Right ventricle myocardium superior (tissue), 1 donor: ENCODE data around the gene CDC27. TPM values are rescaled to one million over a fixed set of nuclear protein-coding genes. Genes with fewer than 3 reads are reported as not detected.
"Not testable (repeated sequence)": the region's sequence is repeated elsewhere in the genome, so short reads cannot be mapped to it uniquely, and the experiment has no call there.

Experiments used
- ATAC-seq: fragments of 200-7000 bp; cut with Tn5 transposase; one replicate; pipeline ENCODE4 v1.9.1; 2020; ENCODE audit warnings: mild to moderate bottlenecking; ENCODE audit not compliant: poor library complexity
- DNase-seq: peaks from one replicate; pipeline ENCODE4 v3.0.0-alpha.2; 2020
- intact Hi-C: fragments of 100-400 bp; cut with DNase I; formaldehyde crosslinking; loops from one replicate; pipeline ENCODE4 v1.11.2; 2022
- long read RNA-seq: library from polyadenylated mRNA; unstranded; transcript quantifications from one replicate; pipeline ENCODE4 v2.0.0, GENCODE V29; 2021
- total RNA-seq: library from RNA; stranded (reverse); fragmentation: NEBNext Ultra II Directional; extraction: Animal tissue kit (Norgen Biotek cat#: 25700); gene quantifications from one replicate; pipeline ENCODE4 v1.2.1, GENCODE V29; 2021
- donor health status: DM: no; HTN: yes; CAD: no; lungs with severe emphysema.

CDC27 gene
- 69.4 TPM for total RNA-seq
- long read RNA-seq, partial matches to known transcripts, result 6 of 16 reads
- long read RNA-seq, other reads (novel, unspliced or antisense), result 7 of 16 reads

DNA sequence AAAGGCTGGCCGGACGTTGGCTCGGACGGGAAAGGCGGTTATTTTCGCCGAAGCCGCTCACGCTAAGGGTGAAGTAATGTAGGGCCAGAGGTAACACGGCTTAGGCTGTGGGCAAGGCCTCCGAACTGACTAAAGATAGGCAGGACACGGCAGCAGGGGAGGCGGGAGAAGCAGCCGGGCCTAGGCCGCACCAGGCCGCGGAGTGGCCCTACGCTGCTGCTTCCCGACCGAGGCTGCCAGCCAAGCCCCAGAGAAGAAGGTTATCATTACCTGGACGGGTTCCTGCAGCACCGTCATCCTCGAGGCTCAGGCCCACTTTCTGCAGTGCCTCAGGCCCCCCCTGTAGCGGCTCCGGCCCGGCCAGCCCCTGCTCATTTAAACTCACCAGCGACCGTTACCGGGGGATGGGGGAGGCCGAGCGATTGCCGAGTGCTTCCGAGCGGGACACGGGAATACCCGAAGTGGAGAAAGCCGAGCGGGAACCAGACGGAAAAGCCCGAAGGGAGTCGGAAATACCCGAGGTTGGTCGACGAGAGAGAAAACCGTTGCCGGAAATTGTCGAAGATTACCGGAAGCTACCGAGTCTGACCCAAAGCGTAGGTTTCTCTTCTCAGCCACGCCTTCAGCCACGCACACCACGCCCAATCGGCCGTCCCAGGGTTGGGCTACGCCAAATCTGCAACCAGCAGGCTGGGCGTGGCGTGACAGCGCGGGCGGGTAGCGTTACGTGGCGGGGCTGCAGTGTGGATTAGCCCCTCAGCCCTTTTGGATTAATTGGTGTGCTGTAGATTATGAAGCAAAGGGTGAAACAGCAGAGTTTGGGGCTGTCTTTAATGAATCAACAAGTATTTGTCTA, at the start of gene CDC27:
Gene CDC27, minus strand, starts transcription at position 420 of the 856 bp plus-strand sequence. Its CDS starts 123 bp downstream, at position 297.
- peak; percentile 99 for DNase-seq
- intact Hi-C loops, result no loop called here
- ATAC-seq, result peak; percentile 97

- intact Hi-C loops, result no loop called here
- no peak for DNase-seq
- ATAC-seq, result no peak
Observed at GRCh38 chr17:47238321-47239010, 49.4 kb upstream of the CDC27 start.

- DNase-seq (no peak), ATAC-seq (no peak)
- intact Hi-C loops, result no loop called here
Observed at GRCh38 chr17:47237841-47238240, 48.7 kb upstream of the CDC27 start.

GRCh38 chr17:47235923-47236322, 46.8 kb upstream of the CDC27 start:
- intact Hi-C loops, result no loop called here
- DNase-seq (no peak), ATAC-seq (no peak)

DNA sequence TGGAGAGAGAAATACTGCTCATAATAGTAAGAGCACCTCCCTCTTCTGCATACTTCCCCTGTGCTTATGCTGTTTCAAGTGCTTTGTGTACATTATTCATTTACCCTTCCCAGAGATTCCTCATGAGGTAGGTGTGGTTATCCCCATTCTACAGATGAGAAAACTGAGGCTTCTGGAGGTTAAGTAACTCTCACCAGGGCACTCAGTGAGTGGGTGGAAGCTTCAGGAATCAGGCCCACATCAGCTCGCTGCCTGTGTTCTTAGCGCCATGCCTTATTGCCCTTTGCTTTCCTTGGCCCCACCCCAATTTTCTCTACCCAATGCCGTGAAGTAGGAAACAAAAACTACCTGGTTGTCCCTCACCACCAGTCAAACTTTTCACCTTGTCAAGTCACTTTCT, 46.4 kb upstream of the CDC27 start:
- DNase-seq (no peak), ATAC-seq (no peak)
- intact Hi-C loops, result no loop called here

DNA sequence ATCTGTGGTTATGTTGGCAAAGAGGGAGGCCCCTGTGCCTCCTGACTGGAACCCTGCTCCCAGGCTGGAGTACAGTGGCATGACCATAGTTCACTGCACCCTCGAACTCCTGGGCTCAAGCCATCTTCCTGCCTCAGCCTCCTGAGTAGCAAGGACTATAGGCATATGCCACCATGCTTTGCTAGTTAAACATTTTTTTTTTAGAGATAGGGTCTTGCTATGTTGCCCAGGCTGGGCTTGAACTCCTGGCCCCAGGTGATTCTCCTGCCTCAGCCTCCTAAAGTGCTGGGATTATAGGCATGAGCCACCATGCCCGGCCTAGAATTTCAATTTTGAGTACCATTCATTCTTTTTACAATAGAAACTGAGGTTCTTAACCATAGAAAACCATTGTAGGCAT, 43.4 kb upstream of the CDC27 start:
- DNase-seq (no peak), ATAC-seq (no peak)
- intact Hi-C loops, result no loop called here

GRCh38 chr17:47231866-47232265, 42.8 kb upstream of the CDC27 start:
- DNase-seq (no peak), ATAC-seq (no peak)
- intact Hi-C loops, result loop anchor here (2.0 kb wide), 1 partner anchor 83 kb away; no protein-coding TSS in a partner anchor

- no peak for DNase-seq
- no peak for ATAC-seq
- intact Hi-C loops, result loop anchor here (2.0 kb wide), 1 partner anchor 83 kb away; no protein-coding TSS in a partner anchor
Observed at GRCh38 chr17:47231334-47231733, 42.2 kb upstream of the CDC27 start.

GRCh38 chr17:47230864-47231263, 41.8 kb upstream of the CDC27 start:
- intact Hi-C loops, result loop anchor here (2.0 kb wide), 1 partner anchor 84 kb away; no protein-coding TSS in a partner anchor
- DNase-seq, result no peak
- ATAC-seq, result no peak

DNA sequence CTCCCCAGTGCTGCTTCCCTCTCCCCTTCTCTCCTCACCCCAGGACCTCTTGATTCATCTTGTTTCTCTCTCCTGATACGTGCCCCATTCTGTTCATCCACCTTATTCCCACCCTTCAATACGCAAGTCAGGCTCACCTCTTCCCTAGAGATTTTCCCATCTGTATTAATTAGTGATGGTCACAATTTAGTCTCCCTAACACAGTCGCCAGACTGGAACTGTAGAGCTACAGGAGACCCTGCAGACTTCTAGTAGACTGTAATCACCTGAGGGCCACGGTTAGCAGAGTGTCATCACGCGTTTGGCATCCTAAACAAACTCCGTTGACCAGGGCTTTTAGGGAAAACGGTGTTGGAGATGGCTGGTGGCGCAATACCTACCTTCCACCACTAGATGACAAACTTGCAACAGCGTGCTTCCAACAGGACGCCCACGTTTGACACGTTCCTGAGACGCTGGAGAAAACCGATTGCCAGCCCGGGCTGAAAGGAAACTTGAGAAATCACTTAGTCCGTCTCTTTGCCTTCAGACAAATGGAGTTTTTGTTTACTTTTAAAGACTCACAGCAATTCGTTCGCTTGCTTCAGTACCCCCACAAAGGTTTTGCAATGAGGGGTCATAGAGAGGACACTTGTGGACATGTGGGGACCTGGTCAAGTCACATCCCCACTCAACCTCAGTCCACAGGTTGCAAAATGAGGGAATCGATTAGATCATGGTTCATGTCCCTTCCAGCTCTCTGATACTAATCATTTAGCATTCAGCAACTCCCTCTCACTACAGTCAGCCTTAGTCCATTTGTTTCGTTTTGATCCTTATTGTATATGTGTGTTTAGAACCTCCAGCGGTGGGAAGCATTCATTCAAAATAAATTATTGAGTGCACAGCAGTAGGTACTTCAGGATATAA, 40.7 kb upstream of the CDC27 start:
- intact Hi-C loops, result loop anchor here (2.0 kb wide), 1 partner anchor 85 kb away; no protein-coding TSS in a partner anchor
- DNase-seq (peak; percentile 83), ATAC-seq (peak; percentile 90)

DNA sequence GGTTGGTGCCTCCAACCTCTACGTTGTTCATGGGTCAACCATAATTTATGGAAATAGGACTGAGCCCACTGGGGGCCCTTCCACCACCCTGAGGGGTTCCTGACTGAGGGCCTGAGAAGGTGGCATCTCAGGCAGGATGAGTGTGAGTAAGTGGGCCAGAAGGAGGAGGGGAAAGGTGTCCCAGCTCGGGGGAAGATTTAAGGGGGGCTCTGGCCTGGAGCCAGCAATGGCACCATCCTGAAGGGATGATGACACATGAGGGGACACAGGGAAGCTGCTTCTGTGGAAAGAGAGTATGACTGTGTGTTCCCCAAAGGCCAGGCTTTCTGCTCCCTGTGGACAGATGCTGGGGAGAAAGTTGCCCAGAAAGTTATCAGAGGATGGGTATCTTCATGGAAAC, 38.8 kb upstream of the CDC27 start:
- ATAC-seq, result no peak
- intact Hi-C loops, result no loop called here
- DNase-seq, result no peak

- intact Hi-C loops, result no loop called here
- ATAC-seq, result no peak
- DNase-seq, result no peak
Observed at GRCh38 chr17:47225911-47226688, 37.0 kb upstream of the CDC27 start.

GRCh38 chr17:47225436-47225858, 36.4 kb upstream of the CDC27 start:
- ATAC-seq (peak; percentile 80), DNase-seq (no peak)
- intact Hi-C loops, result no loop called here

DNA sequence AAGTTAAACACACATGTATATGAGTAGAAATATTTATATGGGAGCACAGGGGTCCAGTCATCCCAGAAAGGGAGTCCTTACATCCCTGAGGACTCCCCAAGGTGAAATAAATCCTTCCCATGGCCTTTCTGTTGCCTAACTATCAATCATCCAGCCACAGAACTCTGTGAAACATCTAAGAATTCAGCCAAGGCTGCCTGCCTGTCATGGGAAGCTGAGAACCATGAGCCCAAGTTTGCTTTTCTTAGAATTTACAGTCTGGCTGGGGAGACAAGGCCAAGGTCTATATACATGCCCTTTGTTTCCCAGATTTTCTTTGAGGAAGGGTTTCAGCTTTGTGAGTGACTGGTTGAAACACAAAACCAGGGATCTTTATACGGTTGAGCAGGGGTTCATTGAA, 35.9 kb upstream of the CDC27 start:
- ATAC-seq (no peak), DNase-seq (no peak)
- intact Hi-C loops, result no loop called here

DNA sequence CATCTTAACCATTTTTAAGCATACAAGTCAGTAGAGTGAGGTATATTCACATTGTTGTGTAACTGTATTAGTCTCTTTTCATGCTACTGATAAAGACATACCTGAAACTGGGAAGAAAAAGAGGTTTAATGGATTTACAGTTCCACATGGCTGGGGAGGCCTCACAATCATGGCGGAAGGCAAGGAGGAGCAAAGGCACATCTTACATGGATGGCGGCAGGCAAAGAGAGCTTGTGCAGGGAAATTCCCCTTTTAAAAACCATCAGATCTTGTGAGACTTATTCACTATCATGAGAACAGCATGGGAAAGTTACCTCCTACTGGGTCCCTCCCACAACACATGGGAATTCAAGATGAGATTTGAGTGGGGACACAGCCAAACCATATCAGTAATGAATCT, 35.0 kb upstream of the CDC27 start:
- ATAC-seq, intact Hi-C loops: not testable (repeated sequence)

GRCh38 chr17:47223460-47223859, 34.4 kb upstream of the CDC27 start:
- no peak for DNase-seq
- no peak for ATAC-seq
- intact Hi-C loops, result no loop called here

More for the DNA sequence above, 35.0 kb upstream of the CDC27 start:
- DNase-seq, result not testable (repeated sequence)

DNA sequence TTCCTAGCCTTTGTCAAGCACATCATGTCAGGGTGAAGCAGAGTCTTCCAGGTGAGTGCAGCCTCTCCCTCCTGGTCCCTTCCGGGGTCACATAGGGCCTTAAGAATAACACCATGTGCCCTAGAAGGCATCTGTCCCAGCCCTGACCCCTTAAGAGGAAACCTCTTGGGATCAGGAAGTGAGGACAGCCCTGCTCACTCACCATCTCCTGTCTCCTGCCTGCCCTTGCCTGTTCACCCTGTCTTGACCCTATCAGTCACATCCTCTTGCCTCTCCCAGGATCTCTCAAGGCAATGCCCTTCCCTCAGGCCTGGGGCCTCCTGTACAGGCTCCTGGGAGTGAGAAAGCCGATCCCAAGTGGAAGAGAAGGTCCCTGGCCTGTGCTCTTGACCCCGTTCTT, 33.9 kb upstream of the CDC27 start:
- no peak for DNase-seq
- intact Hi-C loops, result no loop called here
- ATAC-seq, result no peak

GRCh38 chr17:47222047-47222446, 33.0 kb upstream of the CDC27 start:
- DNase-seq (no peak), ATAC-seq (no peak)
- intact Hi-C loops, result no loop called here
